Chondrocyte (in vitro differentiated cells): ENCODE data around the gene UNG. TPM values are rescaled to one million over a fixed set of nuclear protein-coding genes. Genes with fewer than 3 reads are reported as not detected.

Source experiments
- DNase-seq: peaks from one replicate; pipeline ENCODE4 v3.0.0; 2021; ENCODE audit warnings: mixed read lengths, low spot score
- H3K27ac Mint-ChIP-seq: one replicate; pipeline ENCODE4 v1.8.0; 2021; ENCODE audit warnings: mild to moderate bottlenecking, moderate library complexity, mixed read lengths; ENCODE audit not compliant: unreplicated experiment
- H3K27me3 Mint-ChIP-seq: 2 replicates; pipeline ENCODE4 v1.8.0; 2021; ENCODE audit warnings: low read depth, mixed read lengths
- H3K36me3 Mint-ChIP-seq: 2 replicates; pipeline ENCODE4 v1.8.0; 2021; ENCODE audit warnings: low read depth, mixed read lengths
- H3K4me1 Mint-ChIP-seq: 2 replicates; pipeline ENCODE4 v1.8.0; 2021; ENCODE audit warnings: low read depth, mild to moderate bottlenecking, mixed read lengths
- H3K4me3 Mint-ChIP-seq: one replicate; pipeline ENCODE4 v1.8.0; 2021; ENCODE audit warnings: mild to moderate bottlenecking, moderate library complexity, mixed read lengths; ENCODE audit not compliant: unreplicated experiment
- H3K9me3 Mint-ChIP-seq: 2 replicates; pipeline ENCODE4 v1.8.0; 2021; ENCODE audit warnings: low read depth, mixed read lengths
- CTCF ChIP-seq: fragments of 200-600 bp; sonication (generic); IDR thresholded peaks from 2 replicates; pipeline ENCODE4 v1.5.0; 2021; ENCODE audit warnings: antibody characterized with exemption, mild to moderate bottlenecking, moderate library complexity
- total RNA-seq: library from RNA; stranded (reverse); gene quantifications from 3 replicates; pipeline ENCODE4 v1.2.1, GENCODE V29; 2021

Gene UNG
- total RNA-seq, 1 donor from 2014 or later, result 13.6 TPM

GRCh38 chr12:109157986-109158385 lies 60.6 kb downstream of the UNG start:
- DNase-seq, result no peak
- no peak overlapping the region for H3K4me3 Mint-ChIP-seq
- no peaks in the 10 kb centered on the region for H3K9me3 Mint-ChIP-seq
- no peaks in the 10 kb centered on the region for H3K27me3 Mint-ChIP-seq
- H3K4me1 Mint-ChIP-seq, result peaks cover 15% of the 10 kb centered on the region
- TF ChIP-seq CTCF, result no peak
- no peaks in the 10 kb centered on the region for H3K36me3 Mint-ChIP-seq
- no peak overlapping the region for H3K27ac Mint-ChIP-seq

GRCh38 chr12:109160433-109160832 lies 63.0 kb downstream of the UNG start:
- Mint-ChIP-seq H3K4me3 (no peak overlapping the region), H3K36me3 (peaks cover 1% of the 10 kb centered on the region)

More at GRCh38 chr12:109160433-109160832, 63.0 kb downstream of the UNG start:
- no peak for TF ChIP-seq CTCF
- peaks cover 1% of the 10 kb centered on the region for H3K4me1 Mint-ChIP-seq
- no peak for DNase-seq
- no peaks in the 10 kb centered on the region for H3K9me3 Mint-ChIP-seq
- no peak overlapping the region for H3K27ac Mint-ChIP-seq
- no peaks in the 10 kb centered on the region for H3K27me3 Mint-ChIP-seq

Other genes starting within 250 kb of the UNG start
- 125 to 138 TPM (median 127 TPM) in 3 replicates for gene SSH1, start 240.0 kb upstream of the UNG start, total RNA-seq
- not detected in 3 replicates for gene DAO, start 217.5 kb upstream of the UNG start, total RNA-seq
- gene SVOP, start 76.5 kb upstream of the UNG start, total RNA-seq, result not detected in 3 replicates
- gene USP30, start 45.0 kb upstream of the UNG start, total RNA-seq, result 10.4 to 13.3 TPM (median 11.0 TPM) in 3 replicates
- 10.6 to 13.1 TPM (median 12.7 TPM) in 3 replicates for gene ALKBH2, start 4.1 kb upstream of the UNG start, total RNA-seq
- 2.9 to 7.9 TPM (median 5.9 TPM) in 3 replicates for gene ACACB, start 19.0 kb downstream of the UNG start, total RNA-seq
- not detected in 3 replicates for gene FOXN4, start 211.7 kb downstream of the UNG start, total RNA-seq